ENCODE results near the gene LRRC28. TPM values are rescaled to one million over a fixed set of nuclear protein-coding genes. Genes with fewer than 3 reads are reported as not detected.

LRRC28 gene
- total RNA-seq, 6 donors from 2014 or later, result 15.6 to 70.2 (median 20.1) TPM

DNA sequence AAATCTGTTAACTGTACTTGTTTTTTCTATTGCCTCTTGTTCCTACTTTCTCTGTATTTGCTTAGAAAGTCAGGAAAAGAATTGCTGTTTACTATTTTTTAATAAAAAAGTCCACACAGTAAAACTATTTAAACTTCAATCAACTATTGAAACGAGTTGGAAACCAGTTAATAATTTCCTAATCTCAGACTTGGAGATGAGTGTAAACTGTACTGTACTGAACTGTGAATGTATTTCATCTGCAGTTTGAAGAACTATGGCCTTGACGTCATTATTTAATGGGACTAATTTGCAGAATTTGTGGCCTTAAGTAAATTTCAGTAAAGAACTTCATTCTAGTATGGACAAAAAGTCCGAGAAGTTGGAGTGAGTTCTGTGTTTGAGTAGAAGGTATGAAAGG, 89.1 kb downstream of the LRRC28 start:
- ATAC-seq (ENCODE audit: low FRiP score in 2 of 2), result no peak
- WGBS, 2 donors, result 74 to 79% methylated on average over 3 of the region's 3 CpGs
- no peak for DNase-seq
- H3K9me3 ChIP-seq, result no peaks in the 10 kb centered on the region
- H3K27ac ChIP-seq, result no peak overlapping the region
- H3K4me3 ChIP-seq, result no peak overlapping the region
- TF ChIP-seq POLR2AphosphoS5 (IDR thresholded peaks at IDR 0.05), result no peak
- TF ChIP-seq, protein P1, sequence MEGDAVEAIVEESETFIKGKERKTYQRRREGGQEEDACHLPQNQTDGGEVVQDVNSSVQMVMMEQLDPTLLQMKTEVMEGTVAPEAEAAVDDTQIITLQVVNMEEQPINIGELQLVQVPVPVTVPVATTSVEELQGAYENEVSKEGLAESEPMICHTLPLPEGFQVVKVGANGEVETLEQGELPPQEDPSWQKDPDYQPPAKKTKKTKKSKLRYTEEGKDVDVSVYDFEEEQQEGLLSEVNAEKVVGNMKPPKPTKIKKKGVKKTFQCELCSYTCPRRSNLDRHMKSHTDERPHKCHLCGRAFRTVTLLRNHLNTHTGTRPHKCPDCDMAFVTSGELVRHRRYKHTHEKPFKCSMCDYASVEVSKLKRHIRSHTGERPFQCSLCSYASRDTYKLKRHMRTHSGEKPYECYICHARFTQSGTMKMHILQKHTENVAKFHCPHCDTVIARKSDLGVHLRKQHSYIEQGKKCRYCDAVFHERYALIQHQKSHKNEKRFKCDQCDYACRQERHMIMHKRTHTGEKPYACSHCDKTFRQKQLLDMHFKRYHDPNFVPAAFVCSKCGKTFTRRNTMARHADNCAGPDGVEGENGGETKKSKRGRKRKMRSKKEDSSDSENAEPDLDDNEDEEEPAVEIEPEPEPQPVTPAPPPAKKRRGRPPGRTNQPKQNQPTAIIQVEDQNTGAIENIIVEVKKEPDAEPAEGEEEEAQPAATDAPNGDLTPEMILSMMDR (IDR thresholded peaks at IDR 0.05), result no peak
- no peak for TF ChIP-seq EP300 (IDR thresholded peaks at IDR 0.05)
- no peak for TF ChIP-seq POLR2A (IDR thresholded peaks at IDR 0.05)
- H3K4me1 ChIP-seq, result peaks cover 0 to 8% (median 2%) of the 10 kb centered on the region in 4 donors
- H3K27me3 ChIP-seq, result no peaks in the 10 kb centered on the region
- no peaks in the 10 kb centered on the region for H3K36me3 ChIP-seq

DNA sequence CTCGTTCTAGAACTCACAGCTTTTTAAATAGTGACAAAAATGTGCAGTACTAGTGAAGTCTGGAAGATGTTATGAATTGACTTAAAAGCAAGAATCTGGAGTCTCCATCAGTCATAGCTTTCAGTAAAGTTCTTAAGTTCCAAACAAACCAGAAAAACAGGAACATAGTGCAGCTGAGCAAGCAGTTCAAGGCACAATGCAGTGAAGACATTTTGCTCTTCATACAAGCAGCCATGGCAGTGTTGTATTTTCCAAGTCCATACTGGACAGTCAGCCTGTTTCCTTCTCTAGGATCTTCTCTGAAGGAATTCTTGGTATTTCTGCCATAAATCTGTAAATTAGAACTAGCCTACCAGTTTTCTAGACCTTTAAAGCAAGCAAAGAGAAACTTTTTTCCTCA, 90.5 kb downstream of the LRRC28 start:
- no peak for TF ChIP-seq POLR2A (IDR thresholded peaks at IDR 0.05)
- TF ChIP-seq, protein P1 (IDR thresholded peaks at IDR 0.05), result no peak
- no peak for TF ChIP-seq EP300 (IDR thresholded peaks at IDR 0.05)
- TF ChIP-seq POLR2AphosphoS5 (IDR thresholded peaks at IDR 0.05), result no peak
- 83 to 94% methylated on average over 1 of the region's 1 CpG for WGBS, 2 donors
- ATAC-seq (ENCODE audit: low FRiP score in 2 of 2) (no peak), DNase-seq (no peak)
- H3K27me3 ChIP-seq, result no peaks in the 10 kb centered on the region
- peaks cover 0 to 8% (median 2%) of the 10 kb centered on the region in 4 donors for H3K4me1 ChIP-seq
- no peak overlapping the region for H3K27ac ChIP-seq
- H3K36me3 ChIP-seq, result no peaks in the 10 kb centered on the region
- no peaks in the 10 kb centered on the region for H3K9me3 ChIP-seq
- H3K4me3 ChIP-seq, result no peak overlapping the region

DNA sequence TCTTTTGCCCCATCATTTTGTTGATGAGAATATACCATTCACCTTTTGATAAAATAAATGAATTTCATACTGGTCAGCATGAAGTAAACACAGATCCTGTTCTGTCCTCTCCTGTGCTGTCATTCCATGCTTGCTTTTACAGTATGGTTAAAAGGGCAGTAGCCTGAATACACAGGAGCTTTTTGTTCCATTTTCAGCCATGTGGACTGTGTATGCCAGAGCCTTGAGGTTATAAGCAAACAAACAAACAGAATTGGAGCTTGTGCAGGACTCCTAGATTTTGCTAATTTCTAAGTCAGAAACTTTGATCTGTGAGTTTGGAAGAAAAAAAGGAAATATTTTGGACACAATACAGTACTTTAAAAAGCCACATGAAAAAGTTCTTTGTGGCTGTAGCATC, 91.9 kb downstream of the LRRC28 start:
- H3K27ac ChIP-seq, result no peak overlapping the region
- ATAC-seq (ENCODE audit: low FRiP score in 2 of 2) (no peak), DNase-seq (no peak)
- H3K9me3 ChIP-seq, result no peaks in the 10 kb centered on the region
- H3K4me1 ChIP-seq, result peaks cover 0 to 8% (median 2%) of the 10 kb centered on the region in 4 donors
- no peak overlapping the region for H3K4me3 ChIP-seq
- TF ChIP-seq, protein P1 (IDR thresholded peaks at IDR 0.05), result no peak
- TF ChIP-seq POLR2A (IDR thresholded peaks at IDR 0.05) (no peak), POLR2AphosphoS5 (IDR thresholded peaks at IDR 0.05) (no peak), EP300 (IDR thresholded peaks at IDR 0.05) (no peak)
- H3K27me3 ChIP-seq, result no peaks in the 10 kb centered on the region
- H3K36me3 ChIP-seq, result no peaks in the 10 kb centered on the region

DNA sequence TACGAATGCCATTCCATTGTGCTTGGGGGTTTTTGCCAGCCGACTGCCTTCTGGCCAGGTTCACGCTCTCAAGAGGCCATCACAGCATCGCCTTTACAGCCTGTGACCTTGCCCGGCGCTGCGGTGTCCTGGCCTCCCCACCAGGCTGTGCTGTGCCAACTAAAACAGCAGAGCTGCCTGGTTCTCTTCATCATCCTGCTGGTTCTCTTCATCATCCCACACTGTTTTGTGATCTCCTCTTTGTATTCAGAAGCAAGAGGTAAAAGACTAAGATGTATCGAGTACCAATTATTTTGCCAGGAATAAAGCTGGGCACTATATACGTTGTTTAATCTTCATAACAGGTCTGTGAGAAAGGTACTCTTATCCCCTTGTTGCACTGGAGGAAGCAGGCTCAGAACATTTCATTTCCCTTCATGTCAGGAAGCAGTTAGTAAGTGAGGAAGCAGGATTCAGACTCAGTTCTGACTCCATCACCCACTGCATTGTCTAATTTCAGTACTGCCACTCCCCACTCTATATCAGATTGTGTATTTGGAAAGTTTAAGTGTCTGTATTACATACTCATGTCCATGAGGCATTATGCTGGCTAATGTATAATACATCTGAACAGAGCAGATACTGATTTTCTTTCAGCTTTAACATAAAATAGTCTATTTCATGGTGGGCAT, 92.7 kb downstream of the LRRC28 start:
- no peak for TF ChIP-seq POLR2A (IDR thresholded peaks at IDR 0.05)
- no peak for TF ChIP-seq POLR2AphosphoS5 (IDR thresholded peaks at IDR 0.05)
- no peak for TF ChIP-seq EP300 (IDR thresholded peaks at IDR 0.05)
- TF ChIP-seq, protein P1 (IDR thresholded peaks at IDR 0.05), result peak in 4 of 6 experiments; percentile 10 to 38 (median 27)
- Histone ChIP-seq H3K27me3 (no peaks in the 10 kb centered on the region), H3K27ac (peak overlapping the region in 1 of 4 donors; percentile 14), H3K4me3 (no peak overlapping the region), H3K4me1 (peaks cover 0 to 8% (median 2%) of the 10 kb centered on the region in 4 donors), H3K9me3 (no peaks in the 10 kb centered on the region), H3K36me3 (no peaks in the 10 kb centered on the region)
- ATAC-seq (ENCODE audit: low FRiP score in 2 of 2) (no peak), DNase-seq (peak; percentile 24 to 69)
- 82 to 87% methylated on average over 9 of the region's 9 CpGs for WGBS, 2 donors

DNA sequence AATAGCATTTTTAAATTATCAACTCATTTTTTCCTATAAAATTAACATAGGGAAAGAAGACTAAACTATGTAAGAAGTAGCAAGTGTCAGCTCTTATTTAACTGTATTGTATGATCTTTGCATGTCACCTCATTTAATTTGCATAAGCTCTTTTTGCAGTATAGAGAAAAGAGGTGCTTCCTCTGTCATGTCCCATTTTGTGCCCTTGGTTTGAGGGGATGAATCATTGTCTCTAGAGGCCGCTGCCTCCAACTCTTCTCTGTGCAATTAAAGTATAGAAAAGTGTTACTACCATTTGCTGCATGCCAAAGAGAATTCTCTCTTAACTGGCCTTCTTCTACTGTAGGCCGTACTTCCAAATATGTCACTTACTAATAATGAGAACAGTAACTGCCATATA, 93.4 kb downstream of the LRRC28 start:
- H3K4me1 ChIP-seq, result peaks cover 0 to 8% (median 2%) of the 10 kb centered on the region in 4 donors

More for the DNA sequence above, 93.4 kb downstream of the LRRC28 start:
- H3K4me3 ChIP-seq, result no peak overlapping the region
- 91 to 97% methylated on average over 2 of the region's 2 CpGs for WGBS, 2 donors
- H3K27me3 ChIP-seq, result no peaks in the 10 kb centered on the region
- H3K27ac ChIP-seq, result peak overlapping the region in 1 of 4 donors; percentile 14
- no peaks in the 10 kb centered on the region for H3K36me3 ChIP-seq
- ATAC-seq (ENCODE audit: low FRiP score in 2 of 2) (no peak), DNase-seq (no peak)
- TF ChIP-seq POLR2A (IDR thresholded peaks at IDR 0.05) (no peak), POLR2AphosphoS5 (IDR thresholded peaks at IDR 0.05) (no peak), EP300 (IDR thresholded peaks at IDR 0.05) (no peak)
- TF ChIP-seq, protein P1 (IDR thresholded peaks at IDR 0.05), result no peak
- no peaks in the 10 kb centered on the region for H3K9me3 ChIP-seq

Measured in upper lobe of left lung (tissue), 6 donors.